H1 (cell line): ENCODE results near the gene IMPDH1. TPM values are rescaled to one million over a fixed set of nuclear protein-coding genes. Genes with fewer than 3 reads are reported as not detected.

ENCODE experiments used
- CTCF ChIA-PET: fragments of 300-600 bp; sonication (Branson Sonifier 250); formaldehyde crosslinking; loops from one replicate; lab custom pipeline; 2021; ENCODE audit not compliant: partially characterized antibody; lab: Charles Lee
- POLR2A ChIA-PET: fragments of 300-600 bp; sonication (Branson Sonifier 250); formaldehyde crosslinking; loops from one replicate; lab custom pipeline; 2021; ENCODE audit warnings: inconsistent platforms; ENCODE audit not compliant: partially characterized antibody; lab: Charles Lee
- DNase-seq, 2 experiments: peaks; one replicate each; pipeline versions ENCODE4 v3.0.0 to v3.0.0-alpha.2; 2010 to 2022; ENCODE audit warnings: low spot score in 2 of 2, low read depth in 1 of 2, mixed read lengths in 1 of 2
- FAIRE-seq: peaks from 2 replicates; lab custom pipeline; 2011; peaks lifted over from hg19 to GRCh38; lab: Jason Lieb, UNC
- H2AFZ ChIP-seq: 2 replicates; pipeline ENCODE4 v1.8.1; 2012; ENCODE audit warnings: low read length, inconsistent platforms
- H2AK5ac ChIP-seq: 2 replicates; pipeline ENCODE4 v1.6.1; 2013; ENCODE audit warnings: low read depth, low read length
- H2BK120ac ChIP-seq: replicated peaks from 2 replicates; pipeline ENCODE3; 2013; ENCODE audit warnings: low read depth, low read length, inconsistent platforms
- H2BK12ac ChIP-seq: 2 replicates; pipeline ENCODE4 v1.6.1; 2013; ENCODE audit warnings: low read depth, low read length
- H2BK15ac ChIP-seq: 2 replicates; pipeline ENCODE4 v1.6.1; 2013; ENCODE audit warnings: low read length
- H2BK20ac ChIP-seq: 2 replicates; pipeline ENCODE4 v1.6.1; 2013; ENCODE audit warnings: low read length
- H2BK5ac ChIP-seq: 2 replicates; pipeline ENCODE4 v1.6.1; 2013; ENCODE audit warnings: low read depth, low read length
- H3K14ac ChIP-seq: 2 replicates; pipeline ENCODE4 v1.6.1; 2013; ENCODE audit warnings: inconsistent platforms; ENCODE audit not compliant: insufficient read length
- H3K18ac ChIP-seq: 2 replicates; pipeline ENCODE4 v1.6.1; 2013; ENCODE audit warnings: low read length; ENCODE audit errors: extremely low read depth
- H3K23ac ChIP-seq: 2 replicates; pipeline ENCODE4 v1.6.1; 2013; ENCODE audit warnings: inconsistent platforms; ENCODE audit not compliant: insufficient read length
- H3K23me2 ChIP-seq: 2 replicates; pipeline ENCODE4 v1.6.1; 2013; ENCODE audit warnings: low read depth, low read length
- H3K27ac ChIP-seq: 2 replicates; pipeline ENCODE4 v1.6.1; 2011; ENCODE audit warnings: low read depth, low read length, inconsistent platforms
- H3K27me3 ChIP-seq, 4 experiments: replicated peaks in 1 of 4; 1 replicate in 1 of 4; 2 replicates in 3 of 4; pipeline versions ENCODE4 v1.6.1 to v1.8.1; 2011 to 2013; ENCODE audit warnings: low read length in 3 of 4, mild to moderate bottlenecking in 3 of 4, inconsistent platforms in 2 of 4, mixed read lengths in 2 of 4, moderate library complexity in 1 of 4; ENCODE audit not compliant: control insufficient read depth in 3 of 4, insufficient read depth in 3 of 4; ENCODE audit errors: extremely low read depth in 1 of 4
- H3K36me3 ChIP-seq, 4 experiments: 2 replicates each; pipeline versions ENCODE4 v1.6.1 to v1.8.1; 2011 to 2013; ENCODE audit warnings: mild to moderate bottlenecking in 4 of 4, low read length in 3 of 4, moderate library complexity in 2 of 4, control low read depth in 1 of 4, inconsistent platforms in 1 of 4; ENCODE audit not compliant: insufficient read depth in 4 of 4, control insufficient read depth in 2 of 4
- H3K4ac ChIP-seq: replicated peaks from 2 replicates; pipeline ENCODE3; 2013; ENCODE audit warnings: low read length, low read depth, mixed read lengths, inconsistent platforms; ENCODE audit not compliant: insufficient read length
- H3K4me1 ChIP-seq, 4 experiments: replicated peaks in 1 of 4; 1 replicate in 1 of 4; 2 replicates in 3 of 4; pipeline versions ENCODE4 v1.6.1 to v1.8.1; 2011 to 2013; ENCODE audit warnings: low read length in 3 of 4, inconsistent platforms in 2 of 4, mixed read lengths in 1 of 4; ENCODE audit not compliant: insufficient read depth in 4 of 4, control insufficient read depth in 3 of 4
- H3K4me2 ChIP-seq, 2 experiments: 2 replicates each; pipeline versions ENCODE4 v1.6.1 to v1.8.1; 2011 to 2013; ENCODE audit warnings: low read depth in 2 of 2, low read length in 2 of 2, control low read depth in 1 of 2, inconsistent platforms in 1 of 2, mild to moderate bottlenecking in 1 of 2; ENCODE audit not compliant: insufficient read depth in 1 of 2
- H3K4me3 ChIP-seq, 4 experiments: fragments of 200-600, 300-600 bp in 1 of 4; sonication (generic), shearing (Covaris generic), sonication (Bioruptor Twin) in 1 of 4; 2 replicates each; pipeline versions ENCODE4 v1.5.1 to v1.8.1; 2011 to 2016; ENCODE audit warnings: low read length in 4 of 4, low read depth in 3 of 4, control low read depth in 2 of 4, inconsistent platforms in 2 of 4, mild to moderate bottlenecking in 2 of 4, mixed read lengths in 1 of 4, moderate library complexity in 1 of 4; ENCODE audit not compliant: insufficient read depth in 2 of 4; ENCODE audit errors: extremely low read depth in 1 of 4
- H3K56ac ChIP-seq: replicated peaks from 2 replicates; pipeline ENCODE3; 2013; ENCODE audit warnings: low read depth, mild to moderate bottlenecking, mixed read lengths, low read length, inconsistent platforms; ENCODE audit not compliant: insufficient read length
- H3K79me1 ChIP-seq: 2 replicates; pipeline ENCODE4 v1.6.1; 2013; ENCODE audit warnings: low read depth, low read length, control low read depth
- H3K79me2 ChIP-seq, 2 experiments: 2 replicates each; pipeline versions ENCODE4 v1.6.1 to v1.8.1; 2012 to 2013; ENCODE audit warnings: low read length in 2 of 2, mild to moderate bottlenecking in 2 of 2, inconsistent platforms in 1 of 2; ENCODE audit not compliant: insufficient read depth in 2 of 2, control insufficient read depth in 1 of 2
- H3K9ac ChIP-seq, 4 experiments: replicated peaks in 1 of 4; 1 replicate in 1 of 4; 2 replicates in 3 of 4; pipeline versions ENCODE4 v1.6.1 to v1.8.1; 2011 to 2013; ENCODE audit warnings: low read depth in 3 of 4, low read length in 3 of 4, control low read depth in 2 of 4, mild to moderate bottlenecking in 2 of 4, moderate library complexity in 2 of 4, inconsistent platforms in 1 of 4; ENCODE audit errors: extremely low read depth in 1 of 4
- H3K9me3 ChIP-seq, 2 experiments: 2 replicates each; pipeline versions ENCODE4 v1.6.1 to v1.8.1; 2012 to 2013; ENCODE audit warnings: mild to moderate bottlenecking in 2 of 2, moderate library complexity in 2 of 2, control low read depth in 1 of 2, inconsistent platforms in 1 of 2, low read depth in 1 of 2, low read length in 1 of 2, mixed read lengths in 1 of 2; ENCODE audit not compliant: insufficient read depth in 2 of 2
- H4K20me1 ChIP-seq, 2 experiments: replicated peaks in 1 of 2; 2 replicates each; pipeline versions ENCODE3 to v1.8.1; 2011 to 2013; ENCODE audit warnings: inconsistent platforms in 2 of 2, low read length in 2 of 2, mild to moderate bottlenecking in 1 of 2; ENCODE audit not compliant: insufficient read depth in 2 of 2, control insufficient read depth in 1 of 2
- H4K5ac ChIP-seq: 2 replicates; pipeline ENCODE4 v1.6.1; 2013; ENCODE audit warnings: low read length, low read depth, mixed read lengths, inconsistent platforms; ENCODE audit not compliant: insufficient read length
- H4K8ac ChIP-seq: 2 replicates; pipeline ENCODE4 v1.8.0; 2013; ENCODE audit warnings: mild to moderate bottlenecking, moderate library complexity, low read length, inconsistent platforms; ENCODE audit not compliant: insufficient read depth; ENCODE audit errors: extremely low read depth
- H4K91ac ChIP-seq: replicated peaks from 2 replicates; pipeline ENCODE3; 2013; ENCODE audit warnings: low read length, mixed read lengths, inconsistent platforms; ENCODE audit not compliant: insufficient read length
- EGR1 ChIP-seq: IDR thresholded peaks from 2 replicates; pipeline ENCODE4 v1.6.1; 2011; ENCODE audit warnings: low read depth, low read length, borderline replicate concordance
- EZH2 ChIP-seq: fragments of 200-600 bp; sonication (generic); IDR thresholded peaks from 2 replicates; pipeline ENCODE4 v1.7.1; 2012; ENCODE audit warnings: low read depth, mild to moderate bottlenecking, moderate library complexity, low read length, inconsistent platforms; ENCODE audit not compliant: severe bottlenecking
- KDM5A ChIP-seq: fragments of 200-600 bp; IDR thresholded peaks from 2 replicates; pipeline ENCODE4 v1.7.1; 2012; ENCODE audit warnings: mild to moderate bottlenecking, low read length, inconsistent platforms, mixed read lengths
- MAFK ChIP-seq: IDR thresholded peaks from 2 replicates; pipeline ENCODE4 v1.6.1; 2012; ENCODE audit warnings: low read depth, mild to moderate bottlenecking, improper control_type of control experiment, low read length
- RNF2 ChIP-seq: fragments of 200-900, 300-1000 bp; sonication (generic); IDR thresholded peaks from 2 replicates; pipeline ENCODE4 v1.7.1; 2016; ENCODE audit warnings: borderline replicate concordance, low read depth, mild to moderate bottlenecking, antibody characterized with exemption, low read length; ENCODE audit not compliant: poor library complexity, severe bottlenecking; ENCODE audit errors: missing control alignments
- SIX5 ChIP-seq: IDR thresholded peaks from 2 replicates; pipeline ENCODE4 v1.6.1; 2011; ENCODE audit warnings: mild to moderate bottlenecking, low read depth, low read length
- WGBS, 2 experiments: shearing (Covaris generic) in 1 of 2; methylation state at CpG; one replicate each; pipeline versions ENCODE4 v1.1.6 to v1.1.7; 2013 to 2015; ENCODE audit warnings: low lambda C conversion rate in 2 of 2, mixed read lengths in 2 of 2, inconsistent platforms in 1 of 2, low coverage in 1 of 2, missing lambda C conversion rate in 1 of 2; ENCODE audit not compliant: insufficient replicate concordance in 2 of 2, insufficient coverage in 1 of 2, insufficient read length in 1 of 2; ENCODE audit errors: extremely low coverage in 1 of 2, missing lambda C conversion rate in 1 of 2; 5-methylcytosine and 5-hydroxymethylcytosine counted together
- polyA plus RNA-seq, 7 experiments: library from polyadenylated mRNA; depleted of rRNA in 3 of 7; stranded (reverse) in 5 of 7; unstranded in 2 of 7; fragments of >200 nt in 5 of 7; fragments of 200-250 nt in 2 of 7; gene quantifications; 1 replicate in 5 of 7; 2 replicates in 1 of 7; 4 replicates in 1 of 7; pipeline versions ENCODE4 v1.2.1 to v1.2.3, GENCODE V29; 2011 to 2013; ENCODE audit warnings: missing spikeins in 2 of 7, mixed read lengths in 2 of 7
- total RNA-seq: library from RNA; stranded (reverse); fragmentation: NEBNext Ultra II Directional; extraction: Animal tissue kit (Norgen Biotek cat#: 25700); gene quantifications from 2 replicates; pipeline ENCODE4 v1.2.1, GENCODE V29; 2021
- TF ChIP-seq, protein P1 (sequence below): IDR thresholded peaks from 2 replicates; pipeline ENCODE4 v1.6.1; 2011; ENCODE audit warnings: low read length, improper control_type of control experiment
- TF ChIP-seq, protein P2 (sequence below): IDR thresholded peaks from 2 replicates; pipeline ENCODE4 v1.6.1; 2012; ENCODE audit warnings: inconsistent platforms

The IMPDH1 gene
- total and polyA plus RNA-seq, 2 of the 8 experiments (the other 6 are each of a cell fraction or from before 2014, with no cell fraction given), result 45.8 TPM

DNA sequence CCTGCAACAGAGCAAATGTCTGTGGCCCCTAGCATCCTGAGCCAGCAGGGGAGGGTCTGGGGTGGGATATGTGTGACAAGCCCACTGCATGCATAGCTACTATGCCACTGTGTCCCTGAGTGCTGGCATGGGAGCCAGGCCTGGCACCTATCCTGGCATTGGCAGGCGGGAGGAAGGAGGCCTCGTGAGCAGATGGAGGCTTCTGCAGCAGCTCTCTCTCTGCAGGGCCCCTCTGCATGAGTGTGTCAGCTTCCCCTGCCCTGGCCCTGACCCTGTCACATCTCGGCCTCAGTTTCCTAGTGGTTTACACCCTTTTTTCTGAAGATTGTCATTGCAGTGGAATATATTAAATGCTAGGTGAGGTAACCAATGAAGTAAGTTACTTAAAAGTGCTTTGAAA lies 13.1 kb upstream of the IMPDH1 start:
- DNase-seq (no peak), FAIRE-seq (no peak)
- Histone ChIP-seq H2BK120ac (no peak overlapping the region), H2BK5ac (no peak overlapping the region), H4K20me1 (no peaks in the 10 kb centered on the region), H3K79me2 (no peaks in the 10 kb centered on the region), H2BK20ac (no peak overlapping the region), H3K27ac (no peak overlapping the region), H3K9ac (no peak overlapping the region), H3K14ac (no peak overlapping the region), H3K4ac (no peak overlapping the region), H3K27me3 (no peaks in the 10 kb centered on the region), H2AK5ac (no peak overlapping the region), H3K18ac (no peak overlapping the region), H3K23me2 (peaks cover 3% of the 10 kb centered on the region; the same call in 1 of the 2 replicates), H3K79me1 (no peaks in the 10 kb centered on the region), H3K56ac (no peak overlapping the region), H2AFZ (no peak overlapping the region), H4K91ac (no peak overlapping the region), H3K9me3 (no peaks in the 10 kb centered on the region), H3K36me3 (no peaks in the 10 kb centered on the region), H3K23ac (no peak overlapping the region), H4K5ac (no peak overlapping the region), H3K4me3 (no peak overlapping the region), H4K8ac (no peak overlapping the region), H2BK15ac (no peak overlapping the region), H3K4me2 (no peak overlapping the region), H3K4me1 (peaks cover 0 to 3% (median 0%) of the 10 kb centered on the region in 4 experiments; a peak in 1 of 7 replicates), H2BK12ac (no peak overlapping the region)
- 67% methylated on average over 2 of the region's 3 CpGs; no CpG with 5 or more reads in 1 of the 2 experiments for WGBS, 2 experiments
- CTCF ChIA-PET, result interaction anchor here (0.5 to 25.2 kb wide), 10 partner anchors 9 to 300 kb away, joined by 3 to 477 read pairs (median 38); partner anchors contain the start of gene IMPDH1
- TF ChIP-seq, protein P1, sequence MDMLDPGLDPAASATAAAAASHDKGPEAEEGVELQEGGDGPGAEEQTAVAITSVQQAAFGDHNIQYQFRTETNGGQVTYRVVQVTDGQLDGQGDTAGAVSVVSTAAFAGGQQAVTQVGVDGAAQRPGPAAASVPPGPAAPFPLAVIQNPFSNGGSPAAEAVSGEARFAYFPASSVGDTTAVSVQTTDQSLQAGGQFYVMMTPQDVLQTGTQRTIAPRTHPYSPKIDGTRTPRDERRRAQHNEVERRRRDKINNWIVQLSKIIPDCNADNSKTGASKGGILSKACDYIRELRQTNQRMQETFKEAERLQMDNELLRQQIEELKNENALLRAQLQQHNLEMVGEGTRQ, result no peak
- TF ChIP-seq MAFK (no peak), KDM5A (no peak), RNF2 (no peak), EZH2 (no peak), SIX5 (no peak), EGR1 (no peak)
- TF ChIP-seq, protein P2, sequence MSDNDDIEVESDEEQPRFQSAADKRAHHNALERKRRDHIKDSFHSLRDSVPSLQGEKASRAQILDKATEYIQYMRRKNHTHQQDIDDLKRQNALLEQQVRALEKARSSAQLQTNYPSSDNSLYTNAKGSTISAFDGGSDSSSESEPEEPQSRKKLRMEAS, result no peak
- POLR2A ChIA-PET, result interaction anchor here (1.3 kb wide), 1 partner anchor 33 kb away, joined by 4 read pairs; the partner anchor contains the start of gene HILPDA
